RWPE2 (cell line): ENCODE data around the gene SLC39A11.

ENCODE experiments used
- ATAC-seq: fragments of 200-7000 bp; cut with Tn5 transposase; 3 replicates; pipeline ENCODE4 v1.9.1; 2021; ENCODE audit warnings: low read depth
- DNase-seq: peaks from one replicate; pipeline ENCODE4 v3.0.0-alpha.2; 2020; ENCODE audit warnings: low spot score
- H3K27ac ChIP-seq: fragments of 450-650 bp; 2 replicates; pipeline ENCODE4 v1.5.1; 2017; ENCODE audit warnings: mild to moderate bottlenecking; ENCODE audit not compliant: poor library complexity, severe bottlenecking
- H3K27me3 ChIP-seq: fragments of 250-450 bp; sonication (Bioruptor Pico); 2 replicates; pipeline ENCODE4 v1.5.1; 2021; ENCODE audit warnings: mild to moderate bottlenecking, moderate library complexity; ENCODE audit not compliant: insufficient read depth, poor library complexity, severe bottlenecking
- H3K36me3 ChIP-seq: fragments of 250-450 bp; sonication (Bioruptor Pico); 2 replicates; pipeline ENCODE4 v1.5.1; 2020; ENCODE audit warnings: low read depth, mild to moderate bottlenecking, moderate library complexity
- H3K4me1 ChIP-seq: fragments of 250-450 bp; sonication (Bioruptor Pico); 2 replicates; pipeline ENCODE4 v1.5.1; 2021; ENCODE audit warnings: mild to moderate bottlenecking, moderate library complexity; ENCODE audit not compliant: insufficient read depth, poor library complexity, severe bottlenecking
- H3K4me3 ChIP-seq: fragments of 250-450 bp; sonication (Bioruptor Pico); 2 replicates; pipeline ENCODE4 v1.5.1; 2021; ENCODE audit warnings: mild to moderate bottlenecking, moderate library complexity; ENCODE audit not compliant: severe bottlenecking
- H3K9me3 ChIP-seq: fragments of 250-450 bp; sonication (Bioruptor Pico); 2 replicates; pipeline ENCODE4 v1.5.1; 2021; ENCODE audit warnings: mild to moderate bottlenecking, moderate library complexity; ENCODE audit not compliant: severe bottlenecking
- CTCF ChIP-seq: fragments of 450-650 bp; IDR thresholded peaks from one replicate; pipeline ENCODE4 v1.5.1; 2017; ENCODE audit warnings: mild to moderate bottlenecking, moderate library complexity; ENCODE audit not compliant: poor library complexity, severe bottlenecking

The SLC39A11 gene

GRCh38 chr17:73104450-73104849, 12.0 kb upstream of the SLC39A11 start:
- ATAC-seq (no peak), DNase-seq (no peak)
- no peaks in the 10 kb centered on the region for H3K9me3 ChIP-seq
- H3K27me3 ChIP-seq, result no peaks in the 10 kb centered on the region
- H3K4me1 ChIP-seq, result no peaks in the 10 kb centered on the region
- TF ChIP-seq CTCF, result no peak
- no peak overlapping the region for H3K4me3 ChIP-seq
- H3K27ac ChIP-seq, result no peak overlapping the region
- no peaks in the 10 kb centered on the region for H3K36me3 ChIP-seq

DNA sequence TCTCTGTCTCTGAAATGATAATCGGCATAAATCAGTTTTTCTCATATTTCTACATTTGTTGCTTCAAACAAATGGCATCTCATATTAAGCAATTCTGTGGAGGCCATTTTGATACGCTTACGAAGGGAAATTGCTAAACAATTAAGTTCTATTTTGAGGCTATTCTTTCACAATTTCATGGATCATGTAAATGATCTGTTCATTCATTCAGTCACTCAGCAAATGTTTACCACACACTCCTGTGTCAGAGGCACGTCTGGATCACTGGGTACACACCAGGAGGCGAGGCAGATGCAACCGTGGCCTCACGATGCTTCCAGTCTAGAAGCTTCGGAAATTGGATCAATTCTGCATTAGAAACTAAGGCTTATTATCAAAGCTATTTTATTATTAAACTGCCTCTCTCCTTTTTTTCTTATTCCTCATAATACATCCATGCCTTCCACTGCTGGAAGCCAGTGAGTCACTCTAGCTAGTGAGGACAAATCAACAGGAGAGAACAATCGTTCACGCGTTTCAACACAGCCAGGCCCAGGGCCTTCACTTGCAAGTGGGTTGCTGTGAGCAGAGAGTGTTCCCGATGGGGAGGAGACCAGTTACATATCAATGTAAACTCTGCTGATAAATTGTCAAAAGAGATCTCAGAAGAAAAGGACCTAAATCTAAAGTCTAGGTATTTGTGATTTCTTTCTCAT, 11.3 kb upstream of the SLC39A11 start:
- ATAC-seq (no peak), DNase-seq (peak; percentile 19)
- H3K4me3 ChIP-seq, result no peak overlapping the region
- H3K9me3 ChIP-seq, result no peaks in the 10 kb centered on the region
- H3K4me1 ChIP-seq, result no peaks in the 10 kb centered on the region
- H3K27me3 ChIP-seq, result no peaks in the 10 kb centered on the region
- no peak for TF ChIP-seq CTCF
- no peaks in the 10 kb centered on the region for H3K36me3 ChIP-seq
- H3K27ac ChIP-seq, result no peak overlapping the region

DNA sequence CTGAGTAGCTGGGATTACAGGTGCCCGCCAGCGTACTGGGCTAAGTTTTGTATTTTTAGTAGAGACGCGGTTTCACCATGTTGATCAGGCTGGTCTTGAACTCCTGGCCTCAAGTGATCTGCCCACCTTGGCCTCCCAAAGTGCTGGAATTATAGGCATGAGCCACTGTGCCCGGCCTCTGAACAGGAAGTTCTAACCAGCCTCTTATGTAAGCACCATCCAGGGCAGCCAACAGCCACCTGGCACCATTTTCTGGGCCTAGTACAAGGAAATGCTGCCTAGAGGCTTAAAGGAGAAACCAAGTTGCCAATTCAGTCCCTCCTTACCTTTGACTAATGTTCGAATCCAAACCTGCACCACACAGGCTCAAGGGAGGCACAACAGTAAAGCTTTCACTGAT, 8.5 kb upstream of the SLC39A11 start:
- Histone ChIP-seq H3K27ac (no peak overlapping the region), H3K4me3 (no peak overlapping the region), H3K36me3 (no peaks in the 10 kb centered on the region), H3K27me3 (no peaks in the 10 kb centered on the region), H3K9me3 (no peaks in the 10 kb centered on the region), H3K4me1 (no peaks in the 10 kb centered on the region)
- no peak for TF ChIP-seq CTCF
- no peak for DNase-seq
- no peak for ATAC-seq

GRCh38 chr17:73100363-73100762, 7.9 kb upstream of the SLC39A11 start:
- H3K4me1 ChIP-seq, result no peaks in the 10 kb centered on the region
- DNase-seq (no peak), ATAC-seq (no peak)
- no peaks in the 10 kb centered on the region for H3K36me3 ChIP-seq
- TF ChIP-seq CTCF, result no peak
- H3K27ac ChIP-seq, result no peak overlapping the region
- no peaks in the 10 kb centered on the region for H3K27me3 ChIP-seq
- H3K4me3 ChIP-seq, result no peak overlapping the region
- H3K9me3 ChIP-seq, result no peaks in the 10 kb centered on the region

GRCh38 chr17:73099511-73099910, 7.0 kb upstream of the SLC39A11 start:
- DNase-seq (no peak), ATAC-seq (no peak)
- H3K27ac ChIP-seq, result no peak overlapping the region

More at GRCh38 chr17:73099511-73099910, 7.0 kb upstream of the SLC39A11 start:
- no peak overlapping the region for H3K4me3 ChIP-seq
- H3K9me3 ChIP-seq, result no peaks in the 10 kb centered on the region
- H3K4me1 ChIP-seq, result no peaks in the 10 kb centered on the region
- H3K27me3 ChIP-seq, result no peaks in the 10 kb centered on the region
- H3K36me3 ChIP-seq, result no peaks in the 10 kb centered on the region
- no peak for TF ChIP-seq CTCF
